H1 (cell line): ENCODE data around the gene PTCD3. TPM values are rescaled to one million over a fixed set of nuclear protein-coding genes. Genes with fewer than 3 reads are reported as not detected.

Experiments
- KDM1A ChIP-seq: fragments of 200-600, 300-600 bp; sonication (generic); IDR thresholded peaks from 2 replicates; pipeline ENCODE4 v1.7.1; 2016; ENCODE audit warnings: mild to moderate bottlenecking, low read length, borderline replicate concordance
- SIX5 ChIP-seq: IDR thresholded peaks from 2 replicates; pipeline ENCODE4 v1.6.1; 2011; ENCODE audit warnings: mild to moderate bottlenecking, low read depth, low read length
- polyA plus RNA-seq, 7 experiments: library from polyadenylated mRNA; depleted of rRNA in 3 of 7; stranded (reverse) in 5 of 7; unstranded in 2 of 7; fragments of >200 nt in 5 of 7; fragments of 200-250 nt in 2 of 7; gene quantifications; 1 replicate in 5 of 7; 2 replicates in 1 of 7; 4 replicates in 1 of 7; pipeline versions ENCODE4 v1.2.1 to v1.2.3, GENCODE V29; 2011 to 2013; ENCODE audit warnings: missing spikeins in 2 of 7, mixed read lengths in 2 of 7
- total RNA-seq: library from RNA; stranded (reverse); fragmentation: NEBNext Ultra II Directional; extraction: Animal tissue kit (Norgen Biotek cat#: 25700); gene quantifications from 2 replicates; pipeline ENCODE4 v1.2.1, GENCODE V29; 2021

PTCD3 gene
- total and polyA plus RNA-seq, 2 of the 8 experiments (the other 6 are each of a cell fraction or from before 2014, with no cell fraction given), result 64.3 to 192 TPM

GRCh38 chr2:86087936-86088850 lies 17.8 kb upstream of the PTCD3 start (continued):
- no peak for TF ChIP-seq KDM1A
- TF ChIP-seq SIX5, result no peak
